ENCODE data around the gene PRG2.

PRG2 gene

DNA sequence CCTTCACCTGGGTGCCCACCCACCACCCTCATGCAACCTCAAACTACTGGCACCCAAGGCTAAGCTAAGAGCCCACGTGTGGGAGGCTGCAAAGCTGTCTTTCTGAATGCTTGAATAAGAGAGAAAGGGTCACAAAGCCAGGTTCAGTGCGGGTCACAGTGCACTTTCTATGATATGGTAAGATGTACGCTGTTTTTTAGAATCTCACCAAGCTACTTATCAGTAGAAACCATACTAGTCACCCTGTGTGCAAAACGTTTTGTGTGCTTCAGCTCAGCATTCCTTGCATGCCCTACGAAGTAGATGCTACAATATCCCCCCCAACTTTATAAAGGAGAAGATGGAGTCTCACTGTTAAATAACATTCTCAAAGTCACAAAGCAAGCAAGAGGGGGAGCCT lies 37.4 kb downstream of the PRG2 start:
- H3K27ac ChIP-seq: no peak overlapping the region
- TF ChIP-seq, protein P1, sequence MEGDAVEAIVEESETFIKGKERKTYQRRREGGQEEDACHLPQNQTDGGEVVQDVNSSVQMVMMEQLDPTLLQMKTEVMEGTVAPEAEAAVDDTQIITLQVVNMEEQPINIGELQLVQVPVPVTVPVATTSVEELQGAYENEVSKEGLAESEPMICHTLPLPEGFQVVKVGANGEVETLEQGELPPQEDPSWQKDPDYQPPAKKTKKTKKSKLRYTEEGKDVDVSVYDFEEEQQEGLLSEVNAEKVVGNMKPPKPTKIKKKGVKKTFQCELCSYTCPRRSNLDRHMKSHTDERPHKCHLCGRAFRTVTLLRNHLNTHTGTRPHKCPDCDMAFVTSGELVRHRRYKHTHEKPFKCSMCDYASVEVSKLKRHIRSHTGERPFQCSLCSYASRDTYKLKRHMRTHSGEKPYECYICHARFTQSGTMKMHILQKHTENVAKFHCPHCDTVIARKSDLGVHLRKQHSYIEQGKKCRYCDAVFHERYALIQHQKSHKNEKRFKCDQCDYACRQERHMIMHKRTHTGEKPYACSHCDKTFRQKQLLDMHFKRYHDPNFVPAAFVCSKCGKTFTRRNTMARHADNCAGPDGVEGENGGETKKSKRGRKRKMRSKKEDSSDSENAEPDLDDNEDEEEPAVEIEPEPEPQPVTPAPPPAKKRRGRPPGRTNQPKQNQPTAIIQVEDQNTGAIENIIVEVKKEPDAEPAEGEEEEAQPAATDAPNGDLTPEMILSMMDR (IDR thresholded peaks at IDR 0.05): no peak
- H3K9me3 ChIP-seq (ENCODE audit: control insufficient read depth, low read length): no peaks in the 10 kb centered on the region
- no peaks in the 10 kb centered on the region for H3K4me1 ChIP-seq
- no peak overlapping the region for H2AFZ ChIP-seq
- H3K79me2 ChIP-seq: no peaks in the 10 kb centered on the region
- H3K4me2 ChIP-seq (ENCODE audit: low read length): no peak overlapping the region
- no peaks in the 10 kb centered on the region for H3K27me3 ChIP-seq (ENCODE audit: control insufficient read depth, insufficient read depth, low read length)
- no peaks in the 10 kb centered on the region for H3K36me3 ChIP-seq (ENCODE audit: control insufficient read depth, insufficient read depth, low read length)
- H3K9ac ChIP-seq: no peak overlapping the region
- no peak overlapping the region for H3K4me3 ChIP-seq (ENCODE audit: low read depth, low read length)

DNA sequence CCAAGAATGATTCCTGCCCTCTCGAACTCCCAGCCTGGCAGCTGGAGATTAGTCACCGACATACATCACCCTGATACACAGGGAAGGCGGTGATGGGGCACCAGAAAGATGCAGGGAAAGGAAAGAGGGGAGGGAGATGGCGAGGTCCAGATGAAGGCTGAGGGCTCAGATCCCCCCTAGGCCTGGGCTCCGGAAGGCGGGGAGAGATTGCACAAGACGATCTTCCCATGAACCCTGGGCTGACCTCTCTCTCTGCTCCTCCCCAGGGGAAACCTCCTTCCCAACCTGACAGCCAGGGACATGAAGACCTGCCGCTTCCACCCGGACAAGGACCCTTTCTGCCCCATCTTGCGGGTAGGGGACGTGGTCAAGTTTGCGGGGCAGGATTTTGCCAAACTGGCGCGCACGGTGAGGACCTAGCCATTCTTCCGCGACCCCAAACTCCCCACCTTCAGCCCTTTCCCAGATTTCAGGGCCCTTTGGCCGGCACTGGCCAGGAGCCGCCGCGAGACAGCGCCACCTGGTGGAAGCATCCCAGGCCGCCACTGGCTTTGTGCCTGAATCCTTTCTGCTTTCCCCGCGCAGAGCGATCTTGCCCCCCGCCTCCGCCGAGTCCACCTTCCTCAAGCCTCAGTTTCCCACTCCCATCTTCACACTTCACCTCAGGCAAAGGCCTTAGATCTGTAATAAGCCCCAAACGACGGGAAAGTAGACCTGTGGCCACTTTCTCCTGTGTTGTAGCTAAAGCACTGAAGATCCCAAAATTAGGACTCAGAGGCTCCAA lies 40.8 kb downstream of the PRG2 start:
- no peak overlapping the region for H3K4me2 ChIP-seq (ENCODE audit: low read length)
- no peak overlapping the region for H3K27ac ChIP-seq
- TF ChIP-seq, protein P1 (IDR thresholded peaks at IDR 0.05): peak; percentile 64
- H3K9ac ChIP-seq: no peak overlapping the region
- H3K4me1 ChIP-seq: no peaks in the 10 kb centered on the region
- no peaks in the 10 kb centered on the region for H3K27me3 ChIP-seq (ENCODE audit: control insufficient read depth, insufficient read depth, low read length)
- H3K4me3 ChIP-seq (ENCODE audit: low read depth, low read length): no peak overlapping the region
- no peaks in the 10 kb centered on the region for H3K79me2 ChIP-seq
- H3K9me3 ChIP-seq (ENCODE audit: control insufficient read depth, low read length): no peaks in the 10 kb centered on the region
- H3K36me3 ChIP-seq (ENCODE audit: control insufficient read depth, insufficient read depth, low read length): no peaks in the 10 kb centered on the region
- peak overlapping the region; percentile 16 for H2AFZ ChIP-seq

DNA sequence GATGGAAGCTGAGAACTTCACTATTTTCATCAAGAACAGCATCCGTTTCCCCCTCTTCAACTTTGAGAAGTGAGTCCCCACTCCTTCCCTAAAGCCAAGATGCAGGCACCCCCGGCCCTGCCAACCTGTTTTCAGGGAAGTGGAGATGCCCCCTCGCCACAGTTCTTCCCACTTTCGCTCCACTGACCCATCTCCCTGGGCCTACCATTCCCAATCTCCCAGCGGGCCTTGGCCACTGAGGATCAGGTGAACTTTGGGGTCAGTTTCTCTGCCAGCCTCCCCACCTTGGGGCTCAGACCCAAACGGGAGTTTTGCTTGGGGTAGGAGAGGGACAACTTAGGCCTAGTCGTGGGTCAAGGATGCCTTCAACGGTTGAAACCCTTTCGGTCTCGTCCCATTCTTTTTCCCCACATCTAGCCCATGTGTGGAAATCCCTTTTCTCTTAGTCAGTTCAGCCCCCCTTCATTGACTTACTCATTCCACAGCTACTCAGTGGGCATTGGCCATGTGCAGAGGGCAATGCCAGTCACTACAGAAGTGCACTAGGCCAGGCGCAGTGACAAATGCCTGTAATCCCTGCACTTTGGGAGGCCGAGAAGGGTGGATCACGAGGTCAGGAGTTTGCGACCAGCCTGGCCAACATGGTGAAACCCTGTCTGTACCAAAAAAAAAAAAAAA lies 41.7 kb downstream of the PRG2 start:
- Histone ChIP-seq H3K27me3 (ENCODE audit: control insufficient read depth, insufficient read depth, low read length) (no peaks in the 10 kb centered on the region), H3K79me2 (no peaks in the 10 kb centered on the region), H3K4me3 (ENCODE audit: low read depth, low read length) (no peak overlapping the region), H3K9ac (no peak overlapping the region), H3K27ac (no peak overlapping the region), H3K4me1 (no peaks in the 10 kb centered on the region), H2AFZ (no peak overlapping the region), H3K36me3 (ENCODE audit: control insufficient read depth, insufficient read depth, low read length) (no peaks in the 10 kb centered on the region), H3K9me3 (ENCODE audit: control insufficient read depth, low read length) (no peaks in the 10 kb centered on the region), H3K4me2 (ENCODE audit: low read length) (no peak overlapping the region)
- TF ChIP-seq, protein P1 (IDR thresholded peaks at IDR 0.05): no peak

DNA sequence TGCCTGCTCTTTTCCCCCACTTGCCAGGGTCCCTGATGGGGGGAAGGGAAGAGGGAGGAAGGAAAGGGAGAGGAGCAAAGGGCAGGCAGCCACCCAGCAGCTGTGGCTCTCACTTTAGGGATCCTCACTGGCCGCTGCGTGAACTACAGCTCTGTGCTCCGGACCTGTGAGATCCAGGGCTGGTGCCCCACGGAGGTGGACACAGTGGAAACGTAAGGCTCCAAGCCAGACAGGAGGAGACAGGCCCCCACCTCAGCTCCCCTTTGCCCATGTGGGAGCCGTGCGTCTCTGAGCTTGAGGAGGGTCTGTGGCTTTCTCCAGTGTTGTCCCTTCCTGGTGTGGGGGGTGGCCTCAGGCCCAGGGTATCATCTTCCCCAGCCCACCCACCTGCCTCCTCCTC lies 42.4 kb downstream of the PRG2 start:
- Histone ChIP-seq H3K9me3 (ENCODE audit: control insufficient read depth, low read length) (no peaks in the 10 kb centered on the region), H3K4me1 (no peaks in the 10 kb centered on the region), H3K4me3 (ENCODE audit: low read depth, low read length) (no peak overlapping the region), H3K27me3 (ENCODE audit: control insufficient read depth, insufficient read depth, low read length) (no peaks in the 10 kb centered on the region), H3K9ac (no peak overlapping the region), H3K27ac (no peak overlapping the region), H3K79me2 (no peaks in the 10 kb centered on the region), H2AFZ (no peak overlapping the region), H3K4me2 (ENCODE audit: low read length) (no peak overlapping the region), H3K36me3 (ENCODE audit: control insufficient read depth, insufficient read depth, low read length) (no peaks in the 10 kb centered on the region)
- TF ChIP-seq, protein P1 (IDR thresholded peaks at IDR 0.05): no peak

Data from parathyroid adenoma (tissue), 2 donors.